Transverse colon (tissue), 4 donors: ENCODE results near the gene SMAD3. TPM values are rescaled to one million over a fixed set of nuclear protein-coding genes. Genes with fewer than 3 reads are reported as not detected.

Source experiments
- DNase-seq: peaks from one replicate; pipeline ENCODE4 v3.0.0-alpha.2; 2019
- H3K27ac ChIP-seq, 4 donors: fragments of 200-600 bp; sonication (generic); 2 replicates each; pipeline ENCODE4 v1.5.1; 2016 to 2018; ENCODE audit warnings: inconsistent platforms in 4 of 4
- H3K27me3 ChIP-seq: fragments of 200-600 bp; sonication (generic); 2 replicates; pipeline ENCODE4 v1.5.1; 2017; ENCODE audit warnings: inconsistent platforms
- H3K36me3 ChIP-seq, 4 donors: fragments of 200-600 bp; sonication (generic); 2 replicates each; pipeline ENCODE4 v1.5.1; 2017 to 2019; ENCODE audit warnings: inconsistent platforms in 4 of 4
- H3K4me1 ChIP-seq, 4 donors: fragments of 200-600 bp; sonication (generic); 2 replicates each; pipeline ENCODE4 v1.5.1; 2017 to 2020; ENCODE audit warnings: inconsistent platforms in 4 of 4
- H3K4me3 ChIP-seq, 4 donors: fragments of 200-600 bp; sonication (generic); 1 replicate in 1 of 4; 2 replicates in 3 of 4; pipeline versions ENCODE4 v1.5.1 to v1.6.1; 2017 to 2019; ENCODE audit warnings: inconsistent platforms in 4 of 4
- H3K9me3 ChIP-seq, 2 donors: fragments of 200-600 bp; sonication (generic); 2 replicates each; pipeline ENCODE4 v1.5.1; 2017 to 2019; ENCODE audit warnings: inconsistent platforms in 2 of 2
- CTCF ChIP-seq, 5 experiments: fragments of 200-600 bp in 3 of 5; fragments of 450-650 bp in 2 of 5; sonication (generic) in 3 of 5; IDR thresholded peaks; 1 replicate in 2 of 5; 2 replicates in 3 of 5; pipeline ENCODE4 v1.5.1; 2016 to 2017; ENCODE audit warnings: antibody characterized with exemption in 5 of 5, inconsistent platforms in 3 of 5, mild to moderate bottlenecking in 2 of 5, moderate library complexity in 1 of 5
- EP300 ChIP-seq: sonication (generic); formaldehyde crosslinking; IDR thresholded peaks from one replicate; pipeline ENCODE4 v1.6.1; 2017; ENCODE audit warnings: antibody characterized with exemption, low read depth
- POLR2A ChIP-seq: fragments of 450-650 bp; IDR thresholded peaks from one replicate; pipeline ENCODE4 v1.6.1; 2016; ENCODE audit warnings: antibody characterized with exemption, mild to moderate bottlenecking, moderate library complexity
- POLR2AphosphoS5 ChIP-seq, 3 donors: sonication (generic); formaldehyde crosslinking; IDR thresholded peaks; one replicate each; pipeline ENCODE4 v1.6.1; 2016; ENCODE audit warnings: antibody characterized with exemption in 3 of 3
- WGBS, 2 donors: methylation state at CpG; one replicate each; pipeline ENCODE4 v1.1.5; 2018; ENCODE audit warnings: low coverage in 1 of 2; 5-methylcytosine and 5-hydroxymethylcytosine counted together
- in situ Hi-C, 4 donors: fragments of 200-750 bp; cut with MboI; loops; one replicate each; pipeline versions ENCODE4 v1.15.0 to v1.15.1; 2017; ENCODE audit warnings: low sequenced_read_pairs in 3 of 4, low pct_ligation_motif_present in 1 of 4, low pct_unique_long_range_greater_than_20kb in 1 of 4
- intact Hi-C: fragments of 100-400 bp; cut with DNase I; formaldehyde crosslinking; loops from one replicate; pipeline ENCODE4 v1.15.1; 2023; ENCODE audit warnings: low total_unique reads
- total RNA-seq, 4 donors: library from RNA; depleted of rRNA; stranded (reverse); fragments of >200 nt; gene quantifications; one replicate each; pipeline ENCODE4 v1.1.0, GENCODE V29; 2016

SMAD3 gene
- total RNA-seq, 4 donors from 2014 or later, result 30.9 to 65.1 (median 57.0) TPM

- intact Hi-C loops, result loop anchor here (10.0 kb wide), 1 partner anchor 58 kb away; no protein-coding TSS in a partner anchor
- no peaks in the 10 kb centered on the region for H3K36me3 ChIP-seq
- H3K4me1 ChIP-seq, result peaks cover 18 to 63% (median 37%) of the 10 kb centered on the region in 4 donors
- in situ Hi-C loops, result no loop called here
- no peaks in the 10 kb centered on the region for H3K27me3 ChIP-seq
- no peak overlapping the region for H3K4me3 ChIP-seq
- 58 to 75% methylated on average over 4 to 16 of the region's 16 CpGs for whole genome bisulfite sequencing, 2 donors
- TF ChIP-seq POLR2A (no peak), POLR2AphosphoS5 (IDR thresholded peaks at IDR 0.05) (peak in 1 of 3 donors; percentile 3), EP300 (no peak)
- peak overlapping the region; percentile 74 to 82 (median 76) for H3K27ac ChIP-seq
- no peak for DNase-seq
- no peaks in the 10 kb centered on the region for H3K9me3 ChIP-seq
Observed at GRCh38 chr15:67126551-67127330, 61.3 kb downstream of the SMAD3 start.

DNA sequence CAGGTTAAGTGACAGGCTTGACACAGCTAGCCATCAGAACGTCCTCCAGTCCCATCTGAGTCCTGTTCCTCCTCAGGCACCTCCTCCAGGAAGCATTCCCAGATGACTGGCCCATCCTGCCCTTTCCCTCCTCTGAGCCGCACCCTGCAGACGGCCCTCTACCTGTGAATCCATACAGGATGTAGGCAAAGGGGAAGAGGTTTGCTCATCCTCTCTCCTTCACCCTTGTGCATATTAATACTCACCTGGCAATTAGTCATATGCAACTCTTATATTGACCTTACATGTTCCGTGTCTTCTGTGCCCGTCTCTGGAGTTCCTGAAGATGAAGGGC is 61.9 kb downstream of the SMAD3 start:
- Histone ChIP-seq H3K36me3 (no peaks in the 10 kb centered on the region), H3K27ac (peak overlapping the region; percentile 74 to 82 (median 76)), H3K27me3 (no peaks in the 10 kb centered on the region), H3K4me1 (peaks cover 18 to 62% (median 35%) of the 10 kb centered on the region in 4 donors), H3K4me3 (no peak overlapping the region), H3K9me3 (no peaks in the 10 kb centered on the region)
- 74% methylated on average over 5 of the region's 5 CpGs; no CpG with 5 or more reads in 1 of the 2 donors for WGBS, 2 donors
- intact Hi-C loops, result loop anchor here (10.0 kb wide), 1 partner anchor 58 kb away; no protein-coding TSS in a partner anchor
- in situ Hi-C loops, result no loop called here
- DNase-seq, result peak; percentile 63
- TF ChIP-seq EP300 (no peak), POLR2AphosphoS5 (IDR thresholded peaks at IDR 0.05) (no peak), POLR2A (no peak)

DNA sequence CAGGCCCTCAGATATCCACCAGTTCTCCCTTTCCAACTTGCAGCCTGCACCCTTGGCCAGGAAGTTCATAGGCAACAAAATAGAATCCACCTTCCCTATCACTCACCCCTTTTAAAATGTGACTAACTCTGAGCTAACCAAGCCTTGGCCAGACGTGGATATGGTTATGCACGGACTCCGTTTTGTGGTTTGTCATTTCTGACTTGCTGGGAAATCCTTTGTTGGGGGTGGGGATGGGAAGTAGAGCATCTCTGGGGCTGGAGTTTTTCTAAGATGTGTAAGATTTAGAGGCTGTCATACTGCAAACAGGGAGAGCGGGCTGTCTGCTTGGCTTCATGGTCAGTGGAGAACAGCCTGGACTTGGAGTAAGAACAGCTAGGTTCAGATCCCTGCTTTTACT is 62.6 kb downstream of the SMAD3 start:
- Histone ChIP-seq H3K9me3 (no peaks in the 10 kb centered on the region), H3K27ac (peak overlapping the region; percentile 74 to 82 (median 76)), H3K4me3 (no peak overlapping the region), H3K27me3 (no peaks in the 10 kb centered on the region), H3K36me3 (no peaks in the 10 kb centered on the region), H3K4me1 (peaks cover 18 to 66% (median 36%) of the 10 kb centered on the region in 4 donors)
- in situ Hi-C loops, result no loop called here
- intact Hi-C loops, result loop anchor here (10.0 kb wide), 1 partner anchor 57 kb away; no protein-coding TSS in a partner anchor
- 40 to 51% methylated on average over 1 to 4 of the region's 4 CpGs for WGBS, 2 donors
- no peak for DNase-seq
- TF ChIP-seq POLR2A (no peak), POLR2AphosphoS5 (IDR thresholded peaks at IDR 0.05) (peak; percentile 35 to 48 (median 37))

DNA sequence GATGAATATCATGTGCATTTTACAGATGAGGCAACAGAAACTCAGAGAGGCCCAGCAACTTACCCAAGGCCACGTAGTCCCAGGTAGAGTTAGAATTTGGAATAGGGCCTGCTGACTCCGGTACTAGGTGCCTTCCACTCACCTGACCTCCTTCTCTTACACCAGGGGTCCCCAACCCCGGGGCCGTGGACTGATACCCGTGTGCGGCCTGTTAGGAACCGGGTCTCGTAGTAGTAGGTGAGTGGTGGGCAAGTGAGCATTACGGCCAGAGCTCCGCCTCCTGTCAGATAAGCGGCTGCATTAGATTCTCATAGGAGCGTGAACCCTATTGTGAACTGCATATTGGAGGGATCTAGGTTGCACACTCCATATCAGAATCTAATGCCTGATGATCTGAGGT is 64.8 kb downstream of the SMAD3 start:
- H3K36me3 ChIP-seq, result no peaks in the 10 kb centered on the region
- intact Hi-C loops (no loop called here), in situ Hi-C loops (no loop called here)
- no peaks in the 10 kb centered on the region for H3K27me3 ChIP-seq
- DNase-seq, result no peak
- TF ChIP-seq EP300 (no peak), CTCF (IDR thresholded peaks at IDR 0.05) (no peak), POLR2AphosphoS5 (IDR thresholded peaks at IDR 0.05) (no peak), POLR2A (no peak)
- no peak overlapping the region for H3K4me3 ChIP-seq
- WGBS, 2 donors, result 88% methylated on average over 12 of the region's 12 CpGs; no CpG with 5 or more reads in 1 of the 2 donors
- no peaks in the 10 kb centered on the region for H3K9me3 ChIP-seq
- H3K27ac ChIP-seq, result no peak overlapping the region
- peaks cover 36 to 78% (median 49%) of the 10 kb centered on the region in 4 donors for H3K4me1 ChIP-seq

- 75 to 80% methylated on average over 2 to 15 of the region's 15 CpGs for WGBS, 2 donors
- Histone ChIP-seq H3K36me3 (no peaks in the 10 kb centered on the region), H3K4me3 (no peak overlapping the region), H3K4me1 (peaks cover 36 to 78% (median 48%) of the 10 kb centered on the region in 4 donors), H3K9me3 (no peaks in the 10 kb centered on the region), H3K27ac (peak overlapping the region; percentile 1 to 18 (median 10)), H3K27me3 (no peaks in the 10 kb centered on the region)
- no peak for DNase-seq
- in situ Hi-C loops (no loop called here), intact Hi-C loops (no loop called here)
- TF ChIP-seq EP300 (no peak), POLR2AphosphoS5 (IDR thresholded peaks at IDR 0.05) (no peak), CTCF (IDR thresholded peaks at IDR 0.05) (no peak), POLR2A (no peak)
Observed at GRCh38 chr15:67130673-67131601, 65.5 kb downstream of the SMAD3 start.
